A549 (cell line): Measurements from ENCODE around the gene TRIM41. TPM values are rescaled to one million over a fixed set of nuclear protein-coding genes. Genes with fewer than 3 reads are reported as not detected.
A peak's percentile ranks its signal among the peaks of the same experiment; 100 is the strongest.

ENCODE experiments used
- ATAC-seq, 2 experiments: fragments of 200-7000 bp in 1 of 2; fragments of >200 bp in 1 of 2; cut with Nextera tagmentation in 1 of 2; cut with Tn5 transposase in 1 of 2; 3 replicates each; pipeline versions ENCODE4 v1.8.0 to v1.9.1; 2018 to 2020; ENCODE audit warnings: mild to moderate bottlenecking in 1 of 2, moderate library complexity in 1 of 2
- CTCF ChIA-PET: fragments of 300-600 bp; sonication (Branson Sonifier 250); formaldehyde crosslinking; extraction: SDS; loops from one replicate; lab custom pipeline; 2021; ENCODE audit warnings: antibody characterized with exemption, inconsistent platforms; lab: Yijun Ruan, JAX
- POLR2A ChIA-PET: fragments of 350-600 bp; formaldehyde crosslinking; extraction: SDS; loops from one replicate; lab custom pipeline; 2021; ENCODE audit warnings: antibody characterized with exemption, inconsistent platforms; lab: Yijun Ruan, JAX
- DNase-seq, 2 experiments: peaks; one replicate each; pipeline versions ENCODE4 v3.0.0 to v3.0.0-alpha.2; 2011 to 2016; ENCODE audit warnings: low read depth in 1 of 2, low spot score in 1 of 2
- FAIRE-seq: peaks from 2 replicates; lab custom pipeline; 2011; peaks lifted over from hg19 to GRCh38; lab: Jason Lieb, UNC
- H3K27ac ChIP-seq, 2 experiments: fragments of >200 bp; sonication (Bioruptor Twin); formaldehyde crosslinking; 3 replicates each; pipeline ENCODE4 v1.5.1; 2016 to 2017
- H3K4me1 ChIP-seq: fragments of >200 bp; sonication (Bioruptor Twin); formaldehyde crosslinking; 3 replicates; pipeline ENCODE4 v1.6.1; 2016
- H3K4me2 ChIP-seq: fragments of >200 bp; sonication (Bioruptor Twin); formaldehyde crosslinking; 3 replicates; pipeline ENCODE4 v1.6.1; 2016
- H3K4me3 ChIP-seq: fragments of >200 bp; sonication (Bioruptor Twin); formaldehyde crosslinking; 3 replicates; pipeline ENCODE4 v1.5.1; 2016
- H3K9me3 ChIP-seq: fragments of >200 bp; sonication (Bioruptor Twin); formaldehyde crosslinking; 3 replicates; pipeline ENCODE4 v1.6.1; 2016
- CEBPB ChIP-seq, 2 experiments: fragments of >200 bp in 1 of 2; sonication (Bioruptor Twin) in 1 of 2; formaldehyde crosslinking in 1 of 2; IDR thresholded peaks; 2 replicates each; pipeline ENCODE4 v1.6.1; 2012 to 2016
- CHD2 ChIP-seq: fragments of 150-350 bp; IDR thresholded peaks from 2 replicates; pipeline ENCODE4 v1.6.1; 2014; ENCODE audit warnings: low read length; ENCODE audit not compliant: partially characterized antibody
- CHD4 ChIP-seq: fragments of 200-600 bp; sonication (generic); IDR thresholded peaks from 2 replicates; pipeline ENCODE4 v1.6.1; 2016; ENCODE audit warnings: antibody characterized with exemption, mild to moderate bottlenecking, borderline replicate concordance
- EHMT2 ChIP-seq: fragments of 200-600 bp; sonication (generic); IDR thresholded peaks from 2 replicates; pipeline ENCODE4 v1.6.1; 2016; ENCODE audit warnings: antibody characterized with exemption, low read depth, mild to moderate bottlenecking, moderate library complexity
- EP300 ChIP-seq, 2 experiments: fragments of >200 bp; sonication (Bioruptor Twin); formaldehyde crosslinking; IDR thresholded peaks; 2 replicates in 1 of 2; 3 replicates in 1 of 2; pipeline ENCODE4 v1.6.1; 2016 to 2017
- FOSB ChIP-seq: fragments of 250-450 bp; sonication (Bioruptor Pico); IDR thresholded peaks from 2 replicates; pipeline ENCODE4 v1.5.0; 2020; ENCODE audit warnings: mild to moderate bottlenecking, moderate library complexity
- HDAC2 ChIP-seq: fragments of 200-600 bp; sonication (generic); IDR thresholded peaks from 2 replicates; pipeline ENCODE4 v1.6.1; 2016
- HOXA7 ChIP-seq: fragments of 250-450 bp; sonication (Bioruptor Pico); IDR thresholded peaks from 2 replicates; pipeline ENCODE4 v1.5.0; 2020; ENCODE audit warnings: mild to moderate bottlenecking, moderate library complexity
- HOXB5 ChIP-seq: fragments of 250-450 bp; sonication (Bioruptor Pico); IDR thresholded peaks from 2 replicates; pipeline ENCODE4 v1.5.0; 2020; ENCODE audit warnings: mild to moderate bottlenecking, moderate library complexity
- JUNB ChIP-seq: fragments of >200 bp; sonication (Bioruptor Twin); formaldehyde crosslinking; IDR thresholded peaks from 2 replicates; pipeline ENCODE4 v1.6.1; 2016
- MAFK ChIP-seq: fragments of 450-650 bp; IDR thresholded peaks from 2 replicates; pipeline ENCODE4 v1.6.1; 2014; ENCODE audit not compliant: partially characterized antibody
- MYC ChIP-seq: IDR thresholded peaks from 2 replicates; pipeline ENCODE4 v1.6.1; 2012; ENCODE audit warnings: mild to moderate bottlenecking, inconsistent platforms, low read length, improper control_type of control experiment, borderline replicate concordance
- NPAS2 ChIP-seq: fragments of 250-450 bp; sonication (Bioruptor Pico); IDR thresholded peaks from 2 replicates; pipeline ENCODE4 v1.8.0; 2022; ENCODE audit warnings: mild to moderate bottlenecking, moderate library complexity, borderline replicate concordance
- NR3C1 ChIP-seq: fragments of >200 bp; sonication (Bioruptor Twin); formaldehyde crosslinking; IDR thresholded peaks from 3 replicates; pipeline ENCODE4 v1.6.1; 2017
- POLR2AphosphoS2 ChIP-seq: conservative IDR thresholded peaks from 2 replicates; pipeline ENCODE4 v1.6.1; 2012; ENCODE audit warnings: low read length, improper control_type of control experiment, inconsistent platforms
- RFX5 ChIP-seq: fragments of 450-650 bp; IDR thresholded peaks from 2 replicates; pipeline ENCODE4 v1.7.1; 2014; ENCODE audit warnings: antibody characterized with exemption, mild to moderate bottlenecking, moderate library complexity
- SMC3 ChIP-seq: fragments of >200 bp; sonication (Bioruptor Twin); formaldehyde crosslinking; IDR thresholded peaks from 3 replicates; pipeline ENCODE4 v1.6.1; 2018; ENCODE audit warnings: inconsistent platforms
- SREBF2 ChIP-seq: fragments of 450-650 bp; IDR thresholded peaks from 2 replicates; pipeline ENCODE4 v1.6.1; 2014; ENCODE audit warnings: mild to moderate bottlenecking, moderate library complexity
- TFCP2L1 ChIP-seq: fragments of 250-450 bp; sonication (Bioruptor Pico); IDR thresholded peaks from 2 replicates; pipeline ENCODE4 v1.5.0; 2021; ENCODE audit warnings: mild to moderate bottlenecking
- ZNF302 ChIP-seq: fragments of 250-450 bp; sonication (Bioruptor Pico); IDR thresholded peaks from 2 replicates; pipeline ENCODE4 v1.9.0; 2021; ENCODE audit warnings: inconsistent platforms, mild to moderate bottlenecking, moderate library complexity
- WGBS: methylation state at CpG from one replicate; pipeline ENCODE4 v1.1.6; 2017; ENCODE audit errors: missing lambda C conversion rate; 5-methylcytosine and 5-hydroxymethylcytosine counted together
- polyA plus RNA-seq, 4 experiments: library from polyadenylated mRNA; depleted of rRNA in 3 of 4; stranded (reverse); fragments of >200 nt; fragmentation: RNase III in 1 of 4; extraction: RNeasy Plus Mini Kit Qiagen cat#74134 plus additional on column Dnase treatment in 1 of 4; gene quantifications; 2 replicates in 3 of 4; 3 replicates in 1 of 4; pipeline ENCODE4 v1.2.3, GENCODE V29; 2011 to 2017
- TF ChIP-seq, protein P1 (sequence below): fragments of 250-450 bp; sonication (Bioruptor Pico); IDR thresholded peaks from 2 replicates; pipeline ENCODE4 v1.5.0; 2021; ENCODE audit warnings: mild to moderate bottlenecking, moderate library complexity, borderline replicate concordance
- TF ChIP-seq, protein P2 (sequence below): IDR thresholded peaks from 2 replicates; pipeline ENCODE4 v1.6.1; 2012
- TF ChIP-seq, protein P3 (sequence below): fragments of 450-650 bp; IDR thresholded peaks from 2 replicates; pipeline ENCODE4 v1.6.1; 2014; ENCODE audit warnings: antibody characterized with exemption
- TF ChIP-seq, protein P4 (sequence below): fragments of 150-350 bp; IDR thresholded peaks from 2 replicates; pipeline ENCODE4 v1.6.1; 2014; ENCODE audit warnings: low read depth, mild to moderate bottlenecking, low read length
- TF ChIP-seq, protein P5 (sequence below): IDR thresholded peaks from 2 replicates; pipeline ENCODE4 v1.6.1; 2012

Gene TRIM41
- polyA plus RNA-seq, 2 of the 4 experiments (the other 2 are of a cell fraction): 22.7 to 32.5 TPM

DNA sequence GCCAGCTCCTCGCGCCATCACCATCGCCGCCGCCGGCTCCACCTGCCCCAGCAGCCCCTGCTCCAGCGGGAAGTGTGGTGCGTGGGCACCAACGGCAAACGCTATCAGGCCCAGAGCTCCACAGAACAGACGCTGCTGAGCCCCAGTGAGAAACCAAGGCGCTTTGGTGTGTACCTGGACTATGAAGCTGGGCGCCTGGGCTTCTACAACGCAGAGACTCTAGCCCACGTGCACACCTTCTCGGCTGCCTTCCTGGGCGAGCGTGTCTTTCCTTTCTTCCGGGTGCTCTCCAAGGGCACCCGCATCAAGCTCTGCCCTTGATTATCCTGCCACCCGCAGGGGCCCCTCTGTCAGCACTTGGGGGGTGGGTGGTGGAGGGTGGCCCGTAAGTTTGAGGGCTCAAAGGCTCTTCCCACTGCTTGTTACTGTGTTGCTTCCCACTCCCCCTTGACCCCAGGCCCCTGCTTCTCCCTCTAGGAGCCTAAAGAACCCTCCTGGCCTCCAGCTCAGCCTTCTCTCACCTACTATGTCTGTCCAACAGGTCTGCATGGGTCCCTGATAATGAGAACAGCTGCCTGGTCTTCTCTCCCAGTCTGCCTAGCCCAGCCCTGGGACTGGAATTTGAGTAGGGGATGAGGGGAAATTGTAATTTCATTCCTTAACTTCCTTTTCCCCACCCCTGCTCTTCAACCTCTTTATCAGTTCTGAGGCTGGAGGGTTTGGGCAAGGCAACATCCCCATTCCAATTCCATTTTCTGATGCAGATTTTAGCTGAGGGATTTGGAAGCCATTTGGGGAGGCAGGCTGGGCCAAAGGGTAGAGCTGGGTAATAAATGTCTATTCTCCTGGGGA lies 11.6 kb downstream of the TRIM41 start (continued):
- TF ChIP-seq, protein P1, sequence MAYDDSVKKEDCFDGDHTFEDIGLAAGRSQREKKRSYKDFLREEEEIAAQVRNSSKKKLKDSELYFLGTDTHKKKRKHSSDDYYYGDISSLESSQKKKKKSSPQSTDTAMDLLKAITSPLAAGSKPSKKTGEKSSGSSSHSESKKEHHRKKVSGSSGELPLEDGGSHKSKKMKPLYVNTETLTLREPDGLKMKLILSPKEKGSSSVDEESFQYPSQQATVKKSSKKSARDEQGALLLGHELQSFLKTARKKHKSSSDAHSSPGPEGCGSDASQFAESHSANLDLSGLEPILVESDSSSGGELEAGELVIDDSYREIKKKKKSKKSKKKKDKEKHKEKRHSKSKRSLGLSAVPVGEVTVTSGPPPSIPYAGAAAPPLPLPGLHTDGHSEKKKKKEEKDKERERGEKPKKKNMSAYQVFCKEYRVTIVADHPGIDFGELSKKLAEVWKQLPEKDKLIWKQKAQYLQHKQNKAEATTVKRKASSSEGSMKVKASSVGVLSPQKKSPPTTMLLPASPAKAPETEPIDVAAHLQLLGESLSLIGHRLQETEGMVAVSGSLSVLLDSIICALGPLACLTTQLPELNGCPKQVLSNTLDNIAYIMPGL (CRISPR knock-in tag): no peak
- no peak for TF ChIP-seq HDAC2
- peak; percentile 77 for TF ChIP-seq FOSB (CRISPR knock-in tag)
- TF ChIP-seq, all 56 proteins: peak for 9

DNA sequence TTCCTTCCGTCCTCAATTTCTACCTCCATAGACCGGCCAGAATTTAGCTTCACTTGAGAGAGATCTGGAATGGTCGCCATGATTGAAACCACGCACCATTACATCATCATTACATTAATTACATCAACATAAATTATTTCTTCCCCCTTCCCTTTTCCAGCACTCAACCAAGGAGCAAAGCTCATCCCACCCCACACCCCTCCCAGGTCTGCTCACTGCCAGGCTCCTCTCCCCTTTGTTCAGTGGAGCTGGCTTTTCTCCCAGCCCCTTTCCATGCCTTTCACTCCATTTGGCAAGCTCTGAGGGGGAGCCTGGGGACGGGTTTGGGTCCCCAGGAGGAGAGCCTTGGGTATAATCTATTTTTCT lies 12.2 kb downstream of the TRIM41 start:
- ATAC-seq (peak in 1 of 2 experiments; percentile 7; a peak in 3 of 6 replicates), FAIRE-seq (no peak), DNase-seq (no peak)
- Histone ChIP-seq H3K4me3 (no peak overlapping the region), H3K9me3 (no peaks in the 10 kb centered on the region), H3K4me1 (peaks cover 14% of the 10 kb centered on the region; the same call in 1 of the 3 replicates), H3K27ac (peak overlapping the region in 1 of 2 experiments; percentile 47; a peak in 2 of 6 replicates), H3K4me2 (no peak overlapping the region)
- POLR2A ChIA-PET: interaction anchor here (1.1 to 4.2 kb wide), 8 partner anchors 9 to 45 kb away, joined by 3 to 25 read pairs (median 4); partner anchors contain the start of genes RACK1, TRIM41 and TRIM7
- CTCF ChIA-PET: interaction anchor here (0.7 to 1.0 kb wide), 3 partner anchors 9 to 37 kb away, joined by 3 to 4 read pairs (median 4); partner anchors contain the start of gene RACK1
- no peak for TF ChIP-seq MYC
- TF ChIP-seq, protein P2, sequence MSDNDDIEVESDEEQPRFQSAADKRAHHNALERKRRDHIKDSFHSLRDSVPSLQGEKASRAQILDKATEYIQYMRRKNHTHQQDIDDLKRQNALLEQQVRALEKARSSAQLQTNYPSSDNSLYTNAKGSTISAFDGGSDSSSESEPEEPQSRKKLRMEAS: 0 out of 2 replicates have a peak, but pooled peaks have one; percentile 15
- peak; percentile 34; the same call in 1 of the 2 replicates for TF ChIP-seq POLR2AphosphoS2
- no peak for TF ChIP-seq NR3C1
- no peak for TF ChIP-seq HOXB5 (CRISPR knock-in tag)
- TF ChIP-seq EP300 (IDR thresholded peaks at IDR 0.05): no peak
- TF ChIP-seq HDAC2: no peak
- TF ChIP-seq NPAS2 (CRISPR knock-in tag): no peak
- TF ChIP-seq, protein P3, sequence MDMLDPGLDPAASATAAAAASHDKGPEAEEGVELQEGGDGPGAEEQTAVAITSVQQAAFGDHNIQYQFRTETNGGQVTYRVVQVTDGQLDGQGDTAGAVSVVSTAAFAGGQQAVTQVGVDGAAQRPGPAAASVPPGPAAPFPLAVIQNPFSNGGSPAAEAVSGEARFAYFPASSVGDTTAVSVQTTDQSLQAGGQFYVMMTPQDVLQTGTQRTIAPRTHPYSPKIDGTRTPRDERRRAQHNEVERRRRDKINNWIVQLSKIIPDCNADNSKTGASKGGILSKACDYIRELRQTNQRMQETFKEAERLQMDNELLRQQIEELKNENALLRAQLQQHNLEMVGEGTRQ: no peak
- TF ChIP-seq HOXA7 (CRISPR knock-in tag): no peak
- no peak for TF ChIP-seq MAFK
- TF ChIP-seq TFCP2L1 (CRISPR knock-in tag): no peak
- TF ChIP-seq, protein P4, sequence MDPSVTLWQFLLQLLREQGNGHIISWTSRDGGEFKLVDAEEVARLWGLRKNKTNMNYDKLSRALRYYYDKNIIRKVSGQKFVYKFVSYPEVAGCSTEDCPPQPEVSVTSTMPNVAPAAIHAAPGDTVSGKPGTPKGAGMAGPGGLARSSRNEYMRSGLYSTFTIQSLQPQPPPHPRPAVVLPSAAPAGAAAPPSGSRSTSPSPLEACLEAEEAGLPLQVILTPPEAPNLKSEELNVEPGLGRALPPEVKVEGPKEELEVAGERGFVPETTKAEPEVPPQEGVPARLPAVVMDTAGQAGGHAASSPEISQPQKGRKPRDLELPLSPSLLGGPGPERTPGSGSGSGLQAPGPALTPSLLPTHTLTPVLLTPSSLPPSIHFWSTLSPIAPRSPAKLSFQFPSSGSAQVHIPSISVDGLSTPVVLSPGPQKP: no peak
- no peak for TF ChIP-seq CHD4
- no peak for TF ChIP-seq EHMT2
- TF ChIP-seq CEBPB (IDR thresholded peaks at IDR 0.05): 0 out of 4 replicates have a peak, but pooled peaks of 1 of the 2 experiments have one; percentile 17
- TF ChIP-seq SMC3: no peak
- TF ChIP-seq ZNF302 (CRISPR knock-in tag): no peak
- TF ChIP-seq JUNB: no peak
- no peak for TF ChIP-seq RFX5
- TF ChIP-seq, protein P5, sequence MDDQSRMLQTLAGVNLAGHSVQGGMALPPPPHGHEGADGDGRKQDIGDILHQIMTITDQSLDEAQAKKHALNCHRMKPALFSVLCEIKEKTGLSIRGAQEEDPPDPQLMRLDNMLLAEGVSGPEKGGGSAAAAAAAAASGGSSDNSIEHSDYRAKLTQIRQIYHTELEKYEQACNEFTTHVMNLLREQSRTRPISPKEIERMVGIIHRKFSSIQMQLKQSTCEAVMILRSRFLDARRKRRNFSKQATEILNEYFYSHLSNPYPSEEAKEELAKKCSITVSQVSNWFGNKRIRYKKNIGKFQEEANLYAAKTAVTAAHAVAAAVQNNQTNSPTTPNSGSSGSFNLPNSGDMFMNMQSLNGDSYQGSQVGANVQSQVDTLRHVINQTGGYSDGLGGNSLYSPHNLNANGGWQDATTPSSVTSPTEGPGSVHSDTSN: no peak; the same call in 1 of the 2 replicates
- TF ChIP-seq SREBF2: no peak
- no peak for TF ChIP-seq CHD2
- WGBS: 89% methylated on average over 5 of the region's 5 CpGs
